ENCODE results near the gene MAF.

The MAF gene

GRCh38 chr16:79610771-79611170, 10.2 kb upstream of the MAF start:
- DNase-seq, result no peak

- no peak for DNase-seq
Observed at GRCh38 chr16:79609861-79610260, 9.3 kb upstream of the MAF start.

GRCh38 chr16:79608976-79609375, 8.4 kb upstream of the MAF start:
- DNase-seq, result no peak

- peak; percentile 33 for DNase-seq
Observed at GRCh38 chr16:79607587-79607986, 7.0 kb upstream of the MAF start.

- DNase-seq, result no peak
Observed at GRCh38 chr16:79605999-79606398, 5.5 kb upstream of the MAF start.

GRCh38 chr16:79603055-79603454, 2.5 kb upstream of the MAF start:
- DNase-seq, result no peak

GRCh38 chr16:79602628-79603014, 2.1 kb upstream of the MAF start:
- peak; percentile 75 for DNase-seq

- DNase-seq, result peak; percentile 75
Observed at GRCh38 chr16:79601931-79602627, 1.5 kb upstream of the MAF start.

- DNase-seq, result peak; percentile 65
Observed at GRCh38 chr16:79601092-79601930, 774 bp upstream of the MAF start.

- DNase-seq, result no peak
Observed at GRCh38 chr16:79599837-79600637, 500 bp downstream of the MAF start.

GRCh38 chr16:79599256-79599836, 1.2 kb downstream of the MAF start:
- DNase-seq, result no peak

GRCh38 chr16:79598348-79599181, 2.0 kb downstream of the MAF start:
- DNase-seq, result peak; percentile 28

GRCh38 chr16:79598063-79598347, 2.5 kb downstream of the MAF start:
- no peak for DNase-seq

GRCh38 chr16:79597277-79598062, 3.1 kb downstream of the MAF start:
- no peak for DNase-seq

- no peak for DNase-seq
Observed at GRCh38 chr16:79595931-79596450, 4.5 kb downstream of the MAF start.

- no peak for DNase-seq
Observed at GRCh38 chr16:79595231-79595641, 5.3 kb downstream of the MAF start.

GRCh38 chr16:79593754-79594153, 6.8 kb downstream of the MAF start:
- no peak for DNase-seq

- DNase-seq, result no peak
Observed at GRCh38 chr16:79593074-79593531, 7.4 kb downstream of the MAF start.

- DNase-seq, result no peak
Observed at GRCh38 chr16:79592186-79592585, 8.4 kb downstream of the MAF start.

GRCh38 chr16:79589601-79590102, 10.9 kb downstream of the MAF start:
- DNase-seq, result no peak

- DNase-seq, result peak; percentile 68
Observed at GRCh38 chr16:79587897-79588296, 12.6 kb downstream of the MAF start.

Data from DMS79 treated with DMSO at 0.1 percent for 48 hours (cell line).